T-cell (primary cell): Measurements from ENCODE around the gene CLDN17. TPM values are rescaled to one million over a fixed set of nuclear protein-coding genes. Genes with fewer than 3 reads are reported as not detected.

ENCODE experiments used
- ATAC-seq, 4 experiments: fragments of 200-7000 bp in 3 of 4; fragments of 150-1000 bp in 1 of 4; cut with Tn5 transposase; replicated peaks in 1 of 4; 1 replicate in 3 of 4; 2 replicates in 1 of 4; pipeline ENCODE4 v1.10.0; 2021; ENCODE audit warnings: moderate library complexity in 3 of 4, mild to moderate bottlenecking in 2 of 4, moderate number of reproducible peaks in 1 of 4
- CTCF ChIA-PET, 2 donors: fragments of 300-600 bp; sonication (Branson Sonifier 250); formaldehyde crosslinking; loops; one replicate each; lab custom pipeline; 2022; ENCODE audit warnings: antibody characterized with exemption in 2 of 2; lab: Charles Lee
- POLR2A ChIA-PET, 2 donors: fragments of 300-600 bp; sonication (Branson Sonifier 250); formaldehyde crosslinking; loops; one replicate each; lab custom pipeline; 2022; ENCODE audit warnings: antibody characterized with exemption in 2 of 2; lab: Charles Lee
- DNase-seq, 35 experiments: peaks; one replicate each; pipeline versions ENCODE4 v3.0.0 to v3.0.0-alpha.2; 2013 to 2023
- H3K27ac ChIP-seq: one replicate; pipeline ENCODE4 v1.5.1; 2013; ENCODE audit warnings: low read length
- H3K27me3 ChIP-seq, 2 experiments: replicated peaks in 1 of 2; 1 replicate in 1 of 2; 2 replicates in 1 of 2; pipeline versions ENCODE4 v1.6.1 to v1.7.0; 2013; ENCODE audit warnings: low read length in 1 of 2, mixed read lengths in 1 of 2; ENCODE audit not compliant: control insufficient read depth in 2 of 2, insufficient read depth in 2 of 2; ENCODE audit errors: extremely low read depth in 1 of 2
- H3K36me3 ChIP-seq, 2 donors: 1 replicate in 1 of 2; 2 replicates in 1 of 2; pipeline versions ENCODE4 v1.6.1 to v1.7.0; 2013; ENCODE audit warnings: low read length in 1 of 2; ENCODE audit not compliant: control insufficient read depth in 2 of 2, insufficient read depth in 1 of 2; ENCODE audit errors: extremely low read depth in 1 of 2
- H3K4me1 ChIP-seq, 2 experiments: 1 replicate in 1 of 2; 2 replicates in 1 of 2; pipeline versions ENCODE4 v1.6.1 to v1.7.0; 2013; ENCODE audit warnings: low read length in 2 of 2, mixed read lengths in 1 of 2; ENCODE audit not compliant: insufficient read depth in 2 of 2, control insufficient read depth in 1 of 2; ENCODE audit errors: extremely low read depth in 1 of 2
- H3K4me3 ChIP-seq, 2 donors: 1 replicate in 1 of 2; 2 replicates in 1 of 2; pipeline versions ENCODE4 v1.5.1 to v1.7.0; 2013; ENCODE audit warnings: mild to moderate bottlenecking in 2 of 2, low read length in 1 of 2, moderate library complexity in 1 of 2; ENCODE audit not compliant: control insufficient read depth in 1 of 2; ENCODE audit errors: extremely low read depth in 1 of 2
- H3K9me3 ChIP-seq: 2 replicates; pipeline ENCODE4 v1.7.0; 2013
- H3K27ac Mint-ChIP-seq, 2 donors: one replicate each; pipeline ENCODE4 v1.8.0; 2020 to 2021; ENCODE audit warnings: mild to moderate bottlenecking in 2 of 2, mixed read lengths in 2 of 2
- H3K27me3 Mint-ChIP-seq, 2 donors: one replicate each; pipeline ENCODE4 v1.8.0; 2021 to 2022; ENCODE audit warnings: mixed read lengths in 2 of 2
- H3K36me3 Mint-ChIP-seq: one replicate; pipeline ENCODE4 v1.8.0; 2021; ENCODE audit warnings: mixed read lengths
- H3K4me1 Mint-ChIP-seq, 3 donors: one replicate each; pipeline ENCODE4 v1.8.0; 2020 to 2022; ENCODE audit warnings: mixed read lengths in 3 of 3, mild to moderate bottlenecking in 1 of 3
- H3K4me3 Mint-ChIP-seq, 3 donors: one replicate each; pipeline ENCODE4 v1.8.0; 2020 to 2022; ENCODE audit warnings: mild to moderate bottlenecking in 3 of 3, mixed read lengths in 3 of 3, moderate library complexity in 3 of 3
- H3K9me3 Mint-ChIP-seq, 3 donors: one replicate each; pipeline ENCODE4 v1.8.0; 2020 to 2022; ENCODE audit warnings: mixed read lengths in 3 of 3
- WGBS: methylation state at CpG from one replicate; pipeline ENCODE4 v1.1.5; 2013; ENCODE audit warnings: missing lambda C conversion rate; ENCODE audit not compliant: insufficient coverage; 5-methylcytosine and 5-hydroxymethylcytosine counted together
- total RNA-seq, 35 experiments: library from RNA in 6 of 35; stranded (reverse) in 6 of 35; fragments of 120-200 nt in 1 of 35; gene quantifications; one replicate each; pipeline versions ENCODE4 v1.2.1 to v1.2.4 and lab custom pipeline; 2013 to 2026

Gene CLDN17
- total RNA-seq, 5 donors from 2014 or later (not counting 1 experiment from before 2014, with no cell fraction given): not detected

GRCh38 chr21:30200000-30200399 lies 33.4 kb upstream of the CLDN17 start:
- ChIA-PET CTCF (no interaction called here), POLR2A (no interaction called here)
- Mint-ChIP-seq H3K9me3 (peaks cover 0 to 5% (median 0%) of the 10 kb centered on the region in 3 donors), H3K27ac (no peak overlapping the region), H3K4me3 (no peak overlapping the region), H3K4me1 (no peaks in the 10 kb centered on the region), H3K27me3 (no peaks in the 10 kb centered on the region), H3K36me3 (no peaks in the 10 kb centered on the region)
- no peak overlapping the region for H3K27ac ChIP-seq
- DNase-seq (no peak), ATAC-seq (no peak)
- H3K4me1 ChIP-seq: no peaks in the 10 kb centered on the region
- no peaks in the 10 kb centered on the region for H3K27me3 ChIP-seq
- no peak overlapping the region for H3K4me3 ChIP-seq
- no peaks in the 10 kb centered on the region for H3K9me3 ChIP-seq
- WGBS: 100% methylated on average over 1 of the region's 2 CpGs
- H3K36me3 ChIP-seq: no peaks in the 10 kb centered on the region

GRCh38 chr21:30194701-30195299 lies 28.2 kb upstream of the CLDN17 start:
- H3K4me1 Mint-ChIP-seq: no peaks in the 10 kb centered on the region
- no peak overlapping the region for H3K4me3 ChIP-seq
- ChIA-PET CTCF (no interaction called here), POLR2A (no interaction called here)
- H3K27me3 ChIP-seq: no peaks in the 10 kb centered on the region
- no peaks in the 10 kb centered on the region for H3K9me3 Mint-ChIP-seq
- H3K27ac ChIP-seq: no peak overlapping the region
- H3K4me3 Mint-ChIP-seq: no peak overlapping the region
- H3K4me1 ChIP-seq: no peaks in the 10 kb centered on the region
- no peak overlapping the region for H3K27ac Mint-ChIP-seq
- no peaks in the 10 kb centered on the region for H3K9me3 ChIP-seq
- no CpG with 5 or more reads among the region's 2 CpGs for WGBS
- no peaks in the 10 kb centered on the region for H3K27me3 Mint-ChIP-seq
- no peak for ATAC-seq
- no peak for DNase-seq
- H3K36me3 Mint-ChIP-seq: no peaks in the 10 kb centered on the region
- no peaks in the 10 kb centered on the region for H3K36me3 ChIP-seq

- Mint-ChIP-seq H3K4me3 (no peak overlapping the region), H3K9me3 (no peaks in the 10 kb centered on the region), H3K27me3 (no peaks in the 10 kb centered on the region), H3K36me3 (no peaks in the 10 kb centered on the region), H3K27ac (no peak overlapping the region), H3K4me1 (no peaks in the 10 kb centered on the region)
- ATAC-seq (no peak), DNase-seq (no peak)
- Histone ChIP-seq H3K27me3 (no peaks in the 10 kb centered on the region), H3K27ac (no peak overlapping the region), H3K4me3 (no peak overlapping the region), H3K9me3 (no peaks in the 10 kb centered on the region), H3K36me3 (no peaks in the 10 kb centered on the region), H3K4me1 (no peaks in the 10 kb centered on the region)
- POLR2A ChIA-PET: no interaction called here
- WGBS: 80% methylated on average over 1 of the region's 2 CpGs
- CTCF ChIA-PET: no interaction called here
Measured at GRCh38 chr21:30193201-30193600, 26.6 kb upstream of the CLDN17 start.

- no CpG with 5 or more reads among the region's 7 CpGs for WGBS
- H3K36me3 Mint-ChIP-seq: no peaks in the 10 kb centered on the region
- H3K27ac ChIP-seq: no peak overlapping the region
- ATAC-seq (no peak), DNase-seq (no peak)
- H3K27me3 ChIP-seq: no peaks in the 10 kb centered on the region
- no peaks in the 10 kb centered on the region for H3K4me1 ChIP-seq
- no peak overlapping the region for H3K27ac Mint-ChIP-seq
- no peaks in the 10 kb centered on the region for H3K9me3 Mint-ChIP-seq
- no peak overlapping the region for H3K4me3 Mint-ChIP-seq
- no peaks in the 10 kb centered on the region for H3K27me3 Mint-ChIP-seq
- ChIA-PET CTCF (no interaction called here), POLR2A (interaction anchor here in 1 of 2 donors (0.5 kb wide), 1 partner anchor 1518 kb away, joined by 10 read pairs; no protein-coding TSS in a partner anchor)
- no peaks in the 10 kb centered on the region for H3K4me1 Mint-ChIP-seq
- no peaks in the 10 kb centered on the region for H3K36me3 ChIP-seq
- no peak overlapping the region for H3K4me3 ChIP-seq
- no peaks in the 10 kb centered on the region for H3K9me3 ChIP-seq
Measured at GRCh38 chr21:30190554-30190953, 23.9 kb upstream of the CLDN17 start.

- Histone ChIP-seq H3K4me3 (no peak overlapping the region), H3K27ac (no peak overlapping the region), H3K36me3 (no peaks in the 10 kb centered on the region), H3K27me3 (no peaks in the 10 kb centered on the region), H3K4me1 (no peaks in the 10 kb centered on the region), H3K9me3 (no peaks in the 10 kb centered on the region)
- no peaks in the 10 kb centered on the region for H3K9me3 Mint-ChIP-seq
- no peaks in the 10 kb centered on the region for H3K36me3 Mint-ChIP-seq
- H3K4me1 Mint-ChIP-seq: no peaks in the 10 kb centered on the region
- ChIA-PET CTCF (no interaction called here), POLR2A (no interaction called here)
- H3K27ac Mint-ChIP-seq: no peak overlapping the region
- WGBS: 60% methylated on average over 1 of the region's 3 CpGs
- no peak overlapping the region for H3K4me3 Mint-ChIP-seq
- DNase-seq (no peak), ATAC-seq (no peak)
- no peaks in the 10 kb centered on the region for H3K27me3 Mint-ChIP-seq
Measured at GRCh38 chr21:30189773-30190172, 23.2 kb upstream of the CLDN17 start.

GRCh38 chr21:30186242-30186641 lies 19.6 kb upstream of the CLDN17 start:
- CTCF ChIA-PET: no interaction called here
- Histone ChIP-seq H3K36me3 (no peaks in the 10 kb centered on the region), H3K27me3 (no peaks in the 10 kb centered on the region), H3K4me3 (no peak overlapping the region), H3K4me1 (no peaks in the 10 kb centered on the region), H3K27ac (no peak overlapping the region), H3K9me3 (no peaks in the 10 kb centered on the region)
- POLR2A ChIA-PET: no interaction called here
- Mint-ChIP-seq H3K9me3 (no peaks in the 10 kb centered on the region), H3K27ac (no peak overlapping the region), H3K4me3 (no peak overlapping the region), H3K36me3 (no peaks in the 10 kb centered on the region), H3K27me3 (no peaks in the 10 kb centered on the region), H3K4me1 (no peaks in the 10 kb centered on the region)
- 86% methylated on average over 1 of the region's 2 CpGs for WGBS
- ATAC-seq: no peak
- no peak for DNase-seq

GRCh38 chr21:30168086-30168485 lies 1.5 kb upstream of the CLDN17 start:
- no peak overlapping the region for H3K4me3 ChIP-seq
- H3K4me3 Mint-ChIP-seq: no peak overlapping the region
- ChIA-PET POLR2A (no interaction called here), CTCF (no interaction called here)
- no peak for DNase-seq
- no peaks in the 10 kb centered on the region for H3K4me1 ChIP-seq
- ATAC-seq: no peak
- no peaks in the 10 kb centered on the region for H3K4me1 Mint-ChIP-seq
- H3K36me3 Mint-ChIP-seq: no peaks in the 10 kb centered on the region
- H3K27ac ChIP-seq: no peak overlapping the region
- no peaks in the 10 kb centered on the region for H3K27me3 Mint-ChIP-seq
- H3K9me3 ChIP-seq: no peaks in the 10 kb centered on the region
- H3K27ac Mint-ChIP-seq: no peak overlapping the region
- WGBS: 100% methylated on average over 2 of the region's 3 CpGs
- H3K36me3 ChIP-seq: no peaks in the 10 kb centered on the region
- H3K9me3 Mint-ChIP-seq: peaks cover 0 to 12% (median 4%) of the 10 kb centered on the region in 3 donors
- H3K27me3 ChIP-seq: no peaks in the 10 kb centered on the region
